Endometrial microvascular endothelial cells (primary cell): ENCODE measurements around the gene SHISAL2B. TPM values are rescaled to one million over a fixed set of nuclear protein-coding genes. Genes with fewer than 3 reads are reported as not detected.
"Not testable (repeated sequence)": the region's sequence is repeated elsewhere in the genome, so short reads cannot be mapped to it uniquely, and the experiment has no call there.

ENCODE experiments used
- in situ Hi-C: cut with HindIII; loops from 2 replicates; pipeline ENCODE4 v1.10.0; 2017; ENCODE audit warnings: low sequenced_read_pairs, low pct_unique_long_range_greater_than_20kb; ENCODE audit errors: inconsistent ontology term
- total RNA-seq: library from RNA; depleted of rRNA; stranded (reverse); fragments of >200 nt; gene quantifications from one replicate; pipeline ENCODE4 v1.2.3, GENCODE V29; 2015; ENCODE audit errors: inconsistent ontology term

Gene SHISAL2B
- total RNA-seq, 1 donor from 2014 or later: not detected

DNA sequence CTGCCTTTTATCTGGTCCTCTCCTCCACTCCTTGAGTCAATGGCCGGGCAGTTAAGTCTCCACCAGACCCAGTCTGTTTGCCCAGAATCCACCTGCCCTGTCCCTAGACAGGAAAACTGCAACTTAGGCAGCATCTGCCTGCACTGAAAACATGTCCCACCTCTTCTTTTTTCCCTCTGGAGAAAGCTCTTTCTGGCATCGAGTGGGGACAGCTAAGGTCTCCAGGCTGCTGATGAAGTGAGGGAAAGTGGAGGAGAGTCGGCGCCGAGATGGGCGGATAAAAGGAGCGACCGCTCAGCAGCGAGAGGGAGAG, 243 bp upstream of the SHISAL2B start:
- in situ Hi-C loops: no loop called here

DNA sequence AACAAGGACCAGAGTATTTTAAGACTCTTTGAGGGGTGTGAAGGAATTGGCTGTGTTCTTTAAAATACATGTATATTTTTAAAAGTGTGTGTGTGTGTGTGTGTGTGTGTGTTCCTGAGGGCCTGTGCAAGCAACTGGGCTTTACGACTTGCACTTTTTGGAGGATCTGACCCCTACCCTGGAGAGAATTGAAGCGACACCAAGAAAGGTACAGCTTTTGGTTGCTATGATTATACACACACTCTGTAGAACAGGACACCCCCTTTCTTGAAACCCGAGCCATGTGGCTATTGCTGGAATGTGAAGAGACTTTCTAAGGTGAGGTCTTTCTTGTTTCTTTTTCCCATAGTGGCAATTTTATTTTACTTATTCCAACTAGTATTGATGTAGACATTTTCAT, 988 bp downstream of the SHISAL2B start:
- in situ Hi-C loops: no loop called here

DNA sequence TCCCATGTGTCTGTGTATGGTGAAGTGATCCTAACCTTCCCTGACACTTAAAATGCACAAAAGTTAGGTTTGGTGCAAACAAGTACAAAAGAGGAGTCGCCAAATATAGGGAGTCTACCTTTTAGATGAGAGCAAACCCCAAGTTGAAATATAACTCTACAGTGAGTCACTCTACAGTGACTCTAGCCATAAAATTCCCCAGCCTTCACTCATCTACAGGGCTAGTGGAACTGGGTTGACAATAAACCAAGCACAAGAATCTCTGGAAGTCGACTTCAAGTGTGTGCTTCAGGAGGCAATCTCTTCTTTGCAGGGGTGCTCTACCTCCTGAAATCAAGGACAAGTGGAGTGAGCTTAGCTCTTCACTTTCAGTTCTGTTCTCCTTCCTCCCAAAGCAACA, 3.3 kb downstream of the SHISAL2B start:
- in situ Hi-C loops: no loop called here

DNA sequence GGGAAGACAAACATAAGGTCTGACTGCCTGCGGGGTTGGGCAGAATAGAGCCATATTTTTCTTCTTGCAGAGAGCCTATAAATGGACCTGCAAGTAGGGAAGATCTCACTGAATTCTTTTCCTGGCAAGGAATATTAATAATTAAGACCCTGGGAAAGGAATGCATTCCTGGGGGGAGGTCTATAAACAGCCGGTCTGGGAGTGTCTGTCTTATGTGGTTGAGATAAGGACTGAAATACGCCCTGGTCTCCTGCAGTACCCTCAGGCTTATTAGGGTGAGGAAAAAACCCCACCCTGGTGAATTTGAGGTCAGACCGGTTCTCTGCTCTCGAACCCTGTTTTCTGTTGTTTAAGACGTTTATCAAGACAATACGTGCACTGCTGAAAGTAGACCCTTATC, 6.1 kb downstream of the SHISAL2B start:
- in situ Hi-C loops: not testable (repeated sequence)

DNA sequence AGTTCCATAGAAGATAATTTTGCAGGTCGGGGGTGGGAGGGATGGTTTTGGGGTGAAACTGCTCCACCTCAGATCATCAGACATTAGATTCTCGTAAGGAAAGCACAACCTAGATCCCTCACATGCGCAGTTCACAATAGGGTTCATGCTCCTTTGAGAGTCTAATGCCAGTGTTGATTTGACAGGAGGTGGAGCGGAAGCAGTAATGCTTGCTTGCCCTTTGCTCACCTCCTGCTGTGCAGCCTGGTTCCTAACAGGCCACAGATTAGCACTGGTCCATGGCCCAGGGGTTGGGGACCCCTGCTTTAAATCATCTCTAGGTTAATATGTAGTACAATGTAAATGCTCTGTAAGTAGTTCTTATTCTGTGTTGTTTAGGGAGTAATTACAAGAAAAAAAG, 10.5 kb downstream of the SHISAL2B start:
- in situ Hi-C loops: no loop called here

DNA sequence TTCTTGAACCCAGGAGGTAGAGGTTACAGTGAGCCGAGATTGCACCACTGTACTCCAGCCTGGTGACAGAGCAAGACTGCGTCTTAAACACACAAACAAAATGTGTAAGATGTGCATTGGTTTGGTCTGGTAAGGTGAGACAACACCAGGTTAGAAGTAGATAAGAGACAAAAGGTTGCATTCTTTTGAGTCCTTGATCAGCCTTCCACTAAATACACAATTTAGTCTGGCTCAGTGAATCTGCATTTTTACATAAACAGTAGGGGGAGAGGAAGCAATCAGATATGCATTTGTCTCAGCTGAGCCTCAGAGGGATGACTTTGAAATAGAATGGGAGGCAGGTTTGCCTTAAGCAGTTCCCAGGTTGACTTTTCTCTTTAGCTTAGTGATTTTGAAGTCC, 15.8 kb downstream of the SHISAL2B start:
- in situ Hi-C loops: not testable (repeated sequence)

DNA sequence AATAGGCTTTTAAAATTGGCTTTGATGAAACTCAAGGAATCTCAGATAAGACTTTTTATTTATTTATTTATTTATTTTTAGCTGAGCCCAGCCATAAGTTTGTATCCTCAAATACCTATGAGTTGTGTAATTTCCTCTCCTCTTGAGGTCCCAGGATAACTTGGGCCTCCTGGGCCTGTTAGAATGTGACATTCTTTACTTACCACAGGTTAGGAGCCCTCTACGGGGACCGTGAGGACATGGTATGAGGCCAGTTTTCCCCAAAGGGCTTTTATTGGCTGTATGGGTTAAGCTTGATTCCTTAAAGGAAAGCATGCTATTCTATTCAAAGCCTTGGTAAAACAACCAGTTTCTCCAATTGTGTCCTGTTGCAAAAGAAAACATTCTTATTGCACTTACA, 16.9 kb downstream of the SHISAL2B start:
- in situ Hi-C loops: no loop called here

DNA sequence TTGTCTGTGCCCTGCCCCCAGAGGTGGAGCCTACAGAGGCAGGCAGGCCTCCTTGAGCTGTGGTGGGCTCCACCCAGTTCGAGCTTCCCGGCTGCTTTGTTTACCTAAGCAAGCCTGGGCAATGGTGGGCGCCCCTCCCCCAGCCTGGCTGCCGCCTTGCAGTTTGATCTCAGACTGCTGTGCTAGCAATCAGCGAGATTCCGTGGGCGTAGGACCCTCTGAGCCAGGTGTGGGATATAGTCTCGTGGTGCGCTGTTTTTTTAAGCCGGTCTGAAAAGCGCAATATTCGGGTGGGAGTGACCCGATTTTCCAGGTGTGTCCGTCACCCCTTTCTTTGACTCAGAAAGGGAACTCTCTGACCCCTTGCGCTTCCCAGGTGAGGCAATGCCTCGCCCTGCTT, 24.2 kb downstream of the SHISAL2B start:
- in situ Hi-C loops: not testable (repeated sequence)

DNA sequence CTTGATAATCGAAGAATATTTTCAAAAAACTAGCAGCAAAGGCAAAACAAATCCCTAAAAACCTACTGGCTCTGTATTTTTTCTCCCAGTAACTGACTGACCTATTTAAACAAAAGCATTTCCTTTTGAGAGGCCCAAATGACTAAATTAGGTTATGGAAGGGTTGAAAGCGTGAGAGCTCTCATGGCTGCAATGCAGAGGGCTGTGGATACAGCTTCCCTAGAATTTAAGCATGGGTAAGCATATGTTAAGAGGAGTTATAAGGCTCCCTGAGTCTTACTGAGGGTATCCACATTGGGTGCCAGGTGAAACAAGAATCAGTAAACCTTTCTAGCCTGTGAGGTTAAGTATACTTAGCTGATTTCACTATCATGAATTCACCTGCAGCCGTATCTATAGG, 32.3 kb downstream of the SHISAL2B start:
- in situ Hi-C loops: no loop called here

DNA sequence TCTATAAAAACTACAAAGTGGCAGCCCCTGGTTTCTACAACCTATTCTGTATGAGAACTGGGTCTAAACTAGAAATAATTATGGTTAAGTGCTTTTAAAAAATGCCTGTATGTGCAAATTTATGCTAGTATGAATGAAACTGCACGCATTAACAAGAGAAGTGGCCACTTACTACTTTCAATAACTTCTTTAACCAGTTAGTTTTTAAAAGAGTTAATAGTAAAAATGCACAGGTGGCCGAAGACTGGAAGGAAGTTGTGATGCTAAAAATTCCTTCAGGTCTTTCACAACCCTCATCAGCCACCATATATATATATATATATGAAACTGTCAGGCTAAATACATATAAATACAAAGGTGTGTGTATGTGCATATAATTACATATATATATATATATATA, 36.8 kb downstream of the SHISAL2B start:
- in situ Hi-C loops: no loop called here

DNA sequence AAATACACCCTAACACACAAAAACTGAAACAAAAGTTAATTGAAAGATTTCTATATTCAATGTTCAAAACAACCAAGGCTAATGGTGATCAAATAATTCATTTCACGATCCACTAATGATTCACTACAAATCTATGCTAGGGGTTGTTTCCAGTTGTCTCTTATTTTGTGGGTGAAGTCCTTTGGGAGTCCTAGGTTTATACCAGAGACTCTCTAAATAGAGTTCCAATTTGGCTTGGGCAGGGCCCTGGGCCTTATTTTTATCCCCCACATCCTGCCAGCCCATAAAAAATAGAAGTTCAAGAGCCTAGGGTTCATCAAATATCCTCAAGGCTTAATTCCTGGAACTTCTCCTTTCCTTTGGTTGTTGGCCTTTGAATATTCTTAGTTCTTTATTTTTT, 52.1 kb downstream of the SHISAL2B start:
- in situ Hi-C loops: no loop called here

DNA sequence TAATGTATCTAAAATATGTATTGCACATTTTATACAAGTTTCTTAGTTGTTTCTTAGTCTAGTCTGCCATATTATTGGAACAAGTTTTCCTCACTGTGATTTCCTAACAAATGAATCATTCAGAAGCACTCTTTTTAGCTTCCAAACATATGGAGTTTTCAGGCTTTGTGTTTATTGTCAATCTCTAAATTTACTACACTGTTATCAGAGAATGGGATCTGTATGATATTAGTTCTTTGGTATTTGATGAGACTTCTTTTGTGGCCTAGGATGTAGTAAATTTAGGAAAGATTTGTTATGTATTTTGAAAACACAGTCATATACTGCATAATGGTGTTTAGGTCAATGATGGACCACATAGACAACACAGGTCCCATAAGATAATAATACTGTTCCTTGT, 52.5 kb downstream of the SHISAL2B start:
- in situ Hi-C loops: no loop called here

DNA sequence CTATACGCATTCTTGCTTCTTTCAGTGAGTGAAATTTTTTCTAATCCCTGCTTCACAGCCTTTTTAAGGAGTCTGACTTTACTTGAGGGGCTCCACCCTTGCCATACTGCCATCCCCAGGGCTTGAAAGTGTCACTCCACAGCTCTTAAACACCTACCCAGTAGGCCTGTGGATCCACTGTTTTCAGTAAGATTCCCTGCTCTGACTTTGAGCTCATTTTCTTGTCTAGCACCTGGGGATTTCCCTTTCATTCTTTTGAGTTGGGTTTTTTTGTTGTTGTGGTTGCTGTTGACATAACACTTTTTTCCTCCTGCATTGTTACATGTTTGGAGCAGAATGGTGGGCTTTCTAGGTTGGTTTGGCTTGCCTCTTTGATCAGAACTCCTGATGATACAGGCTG, 54.6 kb downstream of the SHISAL2B start:
- in situ Hi-C loops: no loop called here

DNA sequence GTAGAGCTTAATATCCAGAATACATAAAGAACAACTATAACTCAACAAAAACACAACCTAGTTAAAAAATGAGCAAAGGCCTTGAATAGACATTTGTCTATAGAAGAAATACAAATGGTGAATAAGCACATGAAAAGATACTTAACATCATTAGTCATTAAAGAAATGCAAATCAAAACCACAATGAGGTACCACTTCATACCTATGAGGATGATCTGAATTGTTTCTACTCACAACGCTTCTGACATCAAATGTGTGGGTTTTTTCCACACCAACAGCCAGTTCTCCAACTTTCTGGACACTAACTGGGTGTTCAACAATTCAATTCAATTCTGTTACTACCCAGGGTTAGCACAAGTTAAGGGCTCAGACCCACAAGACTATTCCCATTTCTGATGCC, 56.1 kb downstream of the SHISAL2B start:
- in situ Hi-C loops: no loop called here

DNA sequence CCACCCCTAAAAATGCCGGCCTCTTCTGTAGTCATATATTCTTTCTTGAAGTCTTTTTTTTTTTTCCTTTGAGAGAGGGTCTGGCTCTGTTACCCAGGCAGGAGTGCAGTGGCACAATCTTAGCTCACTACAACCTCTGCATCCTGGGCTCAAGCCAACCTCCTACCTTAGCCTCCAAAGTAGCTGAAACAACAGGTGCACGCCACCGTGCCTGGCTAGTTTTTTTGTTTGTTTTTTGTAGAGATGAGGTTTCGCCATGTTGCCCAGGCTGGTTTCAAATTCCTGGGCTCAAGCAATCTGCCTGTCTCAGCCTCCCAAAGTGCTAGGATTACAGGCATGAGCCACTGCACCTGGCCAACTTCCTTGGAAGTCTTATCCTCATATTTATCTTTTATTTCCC, 59.1 kb downstream of the SHISAL2B start:
- in situ Hi-C loops: no loop called here

DNA sequence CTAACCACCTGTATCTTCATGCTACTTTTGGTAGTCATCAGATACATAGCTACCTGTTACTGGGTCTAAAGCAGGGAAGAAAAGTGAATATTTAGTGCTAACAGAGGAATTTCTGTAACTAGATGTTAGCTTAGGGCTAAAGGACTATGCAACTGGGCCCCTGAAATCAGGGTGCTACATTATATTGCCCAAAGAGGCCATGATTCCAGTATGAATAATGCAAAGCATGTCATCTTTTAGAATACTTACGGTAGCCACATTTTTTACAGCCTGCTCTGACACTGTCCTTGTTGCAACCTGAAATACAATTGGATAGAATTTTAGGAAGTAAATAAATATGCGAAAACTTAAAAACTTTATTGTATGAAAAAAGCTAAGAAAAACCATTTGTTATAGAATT, 63.8 kb downstream of the SHISAL2B start:
- in situ Hi-C loops: no loop called here

DNA sequence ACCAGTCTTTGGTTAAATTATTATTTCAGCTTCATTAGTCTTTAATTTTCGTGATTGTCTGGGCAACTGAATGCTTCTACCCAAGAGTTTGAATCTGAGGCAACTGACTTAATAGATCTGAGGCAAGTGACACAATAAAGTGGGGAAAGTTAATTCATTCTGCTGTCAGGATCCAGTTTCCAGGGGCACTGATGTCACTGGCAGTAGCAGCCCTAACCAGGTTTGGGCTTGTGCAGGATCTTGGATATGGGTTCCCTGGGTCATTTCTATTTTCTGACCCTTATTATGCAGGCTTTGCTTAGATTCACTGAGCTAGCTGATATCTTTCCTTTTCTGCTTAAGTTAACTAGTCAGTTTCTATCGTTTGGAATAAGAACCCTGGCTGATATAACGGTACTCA, 68.6 kb downstream of the SHISAL2B start:
- in situ Hi-C loops: no loop called here

DNA sequence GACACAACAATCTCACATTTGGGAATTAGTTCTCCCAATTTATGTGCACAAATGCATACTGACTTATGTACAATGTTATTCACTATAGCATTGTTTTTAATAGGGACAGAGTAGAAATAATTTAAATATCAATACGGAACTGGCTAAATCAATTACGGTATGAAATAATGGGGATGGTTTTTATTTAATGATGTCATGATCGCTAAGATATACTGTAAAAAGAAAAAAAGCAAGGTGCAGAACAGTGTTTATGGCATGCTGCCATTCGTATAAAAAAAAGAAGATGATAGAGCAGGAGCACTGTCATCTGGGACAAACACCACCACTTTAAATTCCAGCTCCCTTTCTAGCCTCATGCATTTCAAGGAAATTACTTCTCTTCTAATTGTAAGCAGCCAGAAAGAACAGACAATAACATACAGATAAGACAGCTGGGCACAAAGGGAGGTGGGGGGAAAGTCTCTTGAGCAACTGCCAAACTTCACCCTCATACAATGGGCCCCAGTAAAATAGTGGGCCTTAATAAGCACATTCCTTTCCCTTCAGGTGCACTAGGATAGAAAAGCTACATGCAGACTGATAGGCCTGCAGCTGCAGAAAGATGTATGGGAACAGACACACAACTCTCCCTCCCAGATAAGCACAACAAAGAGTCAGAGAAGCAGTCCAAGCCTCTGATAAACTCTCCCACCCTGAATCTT, 69.8 kb downstream of the SHISAL2B start:
- in situ Hi-C loops: no loop called here

DNA sequence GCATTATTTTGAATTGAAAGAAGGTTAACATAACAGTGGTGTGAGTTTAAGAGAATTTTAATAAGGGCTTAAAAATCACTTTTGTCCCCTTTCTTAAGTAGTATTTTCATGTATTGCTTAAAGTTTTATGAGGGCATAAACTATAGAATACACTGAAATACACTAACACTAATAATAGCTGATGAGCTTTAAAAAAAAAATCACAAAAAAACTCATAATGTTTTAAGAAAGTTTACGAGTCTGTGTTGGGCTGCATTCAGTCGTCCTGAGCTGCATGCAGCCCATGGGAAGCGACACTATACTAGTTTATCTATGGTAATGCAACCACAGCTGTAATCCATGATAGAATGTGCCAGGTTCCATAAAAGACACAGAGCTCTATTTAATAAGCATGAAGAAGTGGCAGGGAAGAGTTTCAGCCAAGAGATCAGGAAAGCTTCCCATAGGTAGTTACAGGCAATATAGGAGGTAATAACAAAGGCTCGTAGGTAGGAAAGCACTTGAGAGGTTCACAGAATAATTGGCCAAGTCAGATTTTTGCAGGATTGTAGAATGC, 73.7 kb downstream of the SHISAL2B start:
- in situ Hi-C loops: no loop called here

DNA sequence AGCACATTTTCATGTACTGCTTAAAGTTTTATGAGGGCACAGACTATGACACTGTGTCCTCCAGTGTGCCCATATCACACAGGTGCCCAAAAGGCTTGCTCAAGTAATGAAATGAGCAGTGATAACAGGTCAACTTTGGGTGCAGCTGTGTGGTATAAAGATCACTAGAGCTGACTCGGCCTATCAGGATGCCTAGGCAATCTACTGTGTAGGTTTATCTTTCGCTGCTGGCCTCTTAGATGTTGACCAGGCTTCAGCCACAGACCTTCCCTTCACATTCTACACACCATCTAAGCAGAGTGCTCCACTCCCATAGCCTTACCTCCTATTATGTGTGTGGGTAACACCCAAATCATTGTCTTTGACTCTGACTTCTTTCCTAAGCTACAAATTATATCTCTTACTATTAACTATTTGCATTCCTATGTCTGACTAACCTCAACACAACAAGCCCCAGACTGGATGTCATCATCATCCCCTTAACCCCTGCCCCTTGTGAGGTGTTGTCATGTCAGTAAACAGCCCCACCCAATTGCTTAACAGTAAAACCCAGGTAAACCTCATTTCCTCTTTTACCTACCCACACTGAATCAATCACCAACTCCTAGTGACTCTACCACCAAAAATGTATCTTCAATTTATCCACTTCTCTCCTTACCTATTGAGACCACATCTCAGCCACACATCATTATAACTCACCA, 75.7 kb downstream of the SHISAL2B start:
- in situ Hi-C loops: no loop called here

DNA sequence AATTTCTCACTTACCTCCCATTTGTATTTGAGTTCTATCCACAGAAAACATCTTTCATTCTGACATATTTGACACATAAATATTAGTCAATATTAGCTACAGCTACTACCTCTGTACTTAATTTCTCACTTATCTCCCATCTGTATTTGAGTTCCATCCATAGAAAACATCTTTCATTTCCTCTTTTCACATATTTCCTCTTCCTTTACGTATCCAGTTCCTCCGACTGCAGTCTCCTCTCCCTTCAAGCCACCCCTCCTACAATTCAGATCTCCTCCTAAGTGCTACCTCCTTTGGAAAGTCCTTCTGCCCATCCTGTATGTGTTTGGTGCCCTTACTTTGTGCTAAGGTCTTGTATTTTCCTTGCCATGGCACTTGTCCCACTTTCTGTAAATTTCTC, 76.6 kb downstream of the SHISAL2B start:
- in situ Hi-C loops: no loop called here
